Endothelial cell of umbilical vein (primary cell): ENCODE data around the gene WDR7. TPM values are rescaled to one million over a fixed set of nuclear protein-coding genes. Genes with fewer than 3 reads are reported as not detected.

Source experiments
- BruUV-seq: library from RNA; stranded (reverse); fragments of 400-500 nt; replicated peaks from 2 replicates; lab custom pipeline; 2021; lab: Mats Ljungman, UMichigan
- CTCF ChIA-PET: fragments of 300-600, 350-600 bp; sonication (Branson Sonifier 250); formaldehyde crosslinking; loops from one replicate; lab custom pipeline; 2021; ENCODE audit warnings: antibody characterized with exemption, inconsistent platforms; lab: Charles Lee
- POLR2A ChIA-PET: fragments of 300-600, 350-600 bp; sonication (Branson Sonifier 250); formaldehyde crosslinking; loops from one replicate; lab custom pipeline; 2021; ENCODE audit warnings: antibody characterized with exemption, inconsistent platforms; lab: Charles Lee
- DNase-seq: peaks from one replicate; pipeline ENCODE4 v3.0.0-alpha.2; 2011; ENCODE audit warnings: low read depth, low spot score
- FAIRE-seq: peaks from 2 replicates; lab custom pipeline; 2011; peaks lifted over from hg19 to GRCh38; lab: Jason Lieb, UNC
- H2AFZ ChIP-seq: 2 replicates; pipeline ENCODE4 v1.6.0; 2012; ENCODE audit warnings: low read depth, low read length, control low read depth, inconsistent platforms
- H3K27ac ChIP-seq: 2 replicates; pipeline ENCODE4 v1.5.1; 2011; ENCODE audit warnings: low read depth, mild to moderate bottlenecking, control low read depth, low read length, moderate library complexity; ENCODE audit not compliant: insufficient read depth
- H3K27me3 ChIP-seq, 2 experiments: 2 replicates each; pipeline versions ENCODE4 v1.6.0 to v1.6.1; 2011; ENCODE audit warnings: low read length in 2 of 2, mixed read lengths in 1 of 2; ENCODE audit not compliant: control insufficient read depth in 2 of 2, insufficient read depth in 2 of 2
- H3K36me3 ChIP-seq, 2 experiments: 2 replicates in 1 of 2; 3 replicates in 1 of 2; pipeline ENCODE4 v1.5.1; 2011; ENCODE audit warnings: low read length in 2 of 2, mild to moderate bottlenecking in 1 of 2, moderate library complexity in 1 of 2; ENCODE audit not compliant: control insufficient read depth in 2 of 2, insufficient read depth in 2 of 2; ENCODE audit errors: extremely low read depth in 1 of 2
- H3K4me1 ChIP-seq: 3 replicates; pipeline ENCODE4 v1.5.1; 2011; ENCODE audit warnings: mild to moderate bottlenecking, low read length; ENCODE audit not compliant: control insufficient read depth, insufficient read depth; ENCODE audit errors: extremely low read depth
- H3K4me2 ChIP-seq: 2 replicates; pipeline ENCODE4 v1.6.1; 2011; ENCODE audit warnings: low read length, control low read depth, mixed read lengths; ENCODE audit not compliant: insufficient read depth
- H3K4me3 ChIP-seq, 3 experiments: fragments of 200-600 bp in 1 of 3; sonication (generic), shearing (Covaris generic) in 1 of 3; replicated peaks in 1 of 3; 2 replicates each; pipeline ENCODE4 v1.5.1; 2011 to 2016; ENCODE audit warnings: control low read depth in 3 of 3, low read length in 3 of 3, mild to moderate bottlenecking in 2 of 3, inconsistent platforms in 1 of 3, low read depth in 1 of 3, moderate library complexity in 1 of 3; ENCODE audit not compliant: insufficient read depth in 1 of 3
- H3K79me2 ChIP-seq: 2 replicates; pipeline ENCODE4 v1.6.0; 2012; ENCODE audit warnings: low read length, inconsistent platforms; ENCODE audit not compliant: control insufficient read depth, insufficient read depth
- H3K9ac ChIP-seq: replicated peaks from 2 replicates; pipeline ENCODE3; 2011; ENCODE audit warnings: low read length, control low read depth; ENCODE audit not compliant: insufficient read depth; ENCODE audit errors: extremely low read depth
- H3K9me1 ChIP-seq: replicated peaks from 3 replicates; pipeline ENCODE4 v1.6.0; 2011; ENCODE audit warnings: mild to moderate bottlenecking, low read length; ENCODE audit not compliant: control insufficient read depth, insufficient read depth; ENCODE audit errors: extremely low read depth
- H3K9me3 ChIP-seq: replicated peaks from 2 replicates; pipeline ENCODE4 v1.5.1; 2012; ENCODE audit warnings: low read length, inconsistent platforms; ENCODE audit not compliant: control insufficient read depth, insufficient read depth
- H4K20me1 ChIP-seq: replicated peaks from 2 replicates; pipeline ENCODE3; 2011; ENCODE audit warnings: mild to moderate bottlenecking, low read length; ENCODE audit not compliant: control insufficient read depth, insufficient read depth; ENCODE audit errors: extremely low read depth
- EZH2 ChIP-seq: IDR thresholded peaks from 2 replicates; pipeline ENCODE4 v1.6.1; 2012; ENCODE audit warnings: borderline replicate concordance, low read depth, mild to moderate bottlenecking, moderate library complexity, low read length, inconsistent platforms; ENCODE audit not compliant: severe bottlenecking
- FOS ChIP-seq: IDR thresholded peaks from 2 replicates; pipeline ENCODE4 v1.6.1; 2011; ENCODE audit warnings: mild to moderate bottlenecking, low read length, moderate library complexity, borderline replicate concordance; ENCODE audit not compliant: insufficient read depth
- GATA2 ChIP-seq: IDR thresholded peaks from 2 replicates; pipeline ENCODE4 v1.7.0; 2011; ENCODE audit warnings: low read depth, mild to moderate bottlenecking, moderate library complexity, mixed read lengths, low read length; ENCODE audit not compliant: insufficient read length, insufficient read depth
- JUN ChIP-seq: IDR thresholded peaks from 2 replicates; pipeline ENCODE4 v1.6.1; 2011; ENCODE audit warnings: borderline replicate concordance, low read depth; ENCODE audit not compliant: insufficient read length, insufficient read depth
- MYC ChIP-seq: IDR thresholded peaks from one replicate; pipeline ENCODE4 v1.6.1; 2011; ENCODE audit warnings: mild to moderate bottlenecking, low read depth, low read length
- POLR2A ChIP-seq: IDR thresholded peaks from 2 replicates; pipeline ENCODE4 v1.6.1; 2012; ENCODE audit warnings: low read depth, mild to moderate bottlenecking, control low read depth, low read length
- POLR2AphosphoS5 ChIP-seq: IDR thresholded peaks from 2 replicates; pipeline ENCODE4 v1.6.1; 2012; ENCODE audit warnings: low read depth, mild to moderate bottlenecking, control low read depth, low read length, moderate library complexity; ENCODE audit not compliant: insufficient read depth
- dilution Hi-C: fragments of 300-500 bp; cut with MboI; formaldehyde crosslinking; loops from one replicate; pipeline ENCODE4 v1.15.0; 2019; ENCODE audit warnings: low sequenced_read_pairs; ENCODE audit not compliant: extremely low pct_ligation_motif_present
- intact Hi-C: fragments of 100-400 bp; cut with micrococcal nuclease; formaldehyde crosslinking; loops from one replicate; pipeline ENCODE4 v1.10.0; 2022
- polyA plus RNA-seq, 4 experiments: library from polyadenylated mRNA; depleted of rRNA in 3 of 4; stranded (reverse) in 3 of 4; unstranded in 1 of 4; fragments of >200 nt; gene quantifications; 2 replicates each; pipeline versions ENCODE4 v1.2.1 to v1.2.3, GENCODE V29; 2011 to 2012; ENCODE audit warnings: missing spikeins in 1 of 4
- total RNA-seq: library from RNA; stranded (reverse); gene quantifications from 2 replicates; pipeline ENCODE4 v1.2.3, GENCODE V29; 2021
- TF ChIP-seq, protein P1 (sequence below): IDR thresholded peaks from 2 replicates; pipeline ENCODE4 v1.6.1; 2011; ENCODE audit not compliant: insufficient read depth, insufficient read length
- TF ChIP-seq, protein P2 (sequence below), 2 donors: IDR thresholded peaks; 1 replicate in 1 of 2; 2 replicates in 1 of 2; pipeline ENCODE4 v1.5.1; 2011; ENCODE audit warnings: low read length in 2 of 2, mild to moderate bottlenecking in 2 of 2, moderate library complexity in 2 of 2, control low read depth in 1 of 2, inconsistent platforms in 1 of 2, low read depth in 1 of 2; ENCODE audit not compliant: insufficient read depth in 1 of 2; ENCODE audit errors: extremely low read depth in 1 of 2

The WDR7 gene
- total and polyA plus RNA-seq, 2 donors (not counting 3 experiments of a cell fraction or from before 2014, with no cell fraction given): 5.9 to 19.0 TPM

DNA sequence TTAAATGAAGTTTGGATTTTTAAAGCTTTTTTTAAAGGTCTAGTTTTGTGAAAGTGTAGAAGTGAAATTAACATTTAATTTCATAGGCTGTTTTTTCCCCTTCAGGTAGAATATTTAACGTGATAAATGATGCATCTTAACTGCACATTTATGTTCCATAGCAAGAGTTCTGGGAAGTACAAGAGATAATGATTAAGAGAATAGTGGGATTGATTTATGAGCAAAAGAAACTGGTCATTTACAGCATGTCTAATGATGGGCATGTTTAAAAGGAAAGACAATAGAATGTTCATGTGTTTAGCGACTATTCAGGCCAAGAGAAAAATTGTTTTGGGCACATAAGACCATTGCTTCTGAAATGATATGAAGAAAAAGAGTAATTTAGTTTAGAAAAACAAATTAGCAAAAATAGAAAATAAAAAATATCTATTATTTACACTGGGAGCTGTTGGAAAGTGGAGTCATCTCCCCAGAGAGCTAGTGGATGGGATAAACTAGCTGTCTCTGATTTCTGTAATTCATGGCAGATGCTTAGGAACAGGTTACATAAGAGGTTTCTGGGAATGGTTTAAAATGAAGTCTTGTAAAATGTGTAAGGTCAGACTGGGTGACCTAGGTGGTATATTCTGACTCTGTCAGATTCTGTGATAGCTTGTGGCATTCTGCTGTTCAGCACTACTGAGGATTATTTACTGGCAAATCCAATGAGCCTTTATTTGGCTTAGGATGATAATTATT, 60.7 kb downstream of the WDR7 start:
- FAIRE-seq (no peak), DNase-seq (no peak)
- dilution Hi-C loops (no loop called here), intact Hi-C loops (no loop called here)
- H3K36me3 ChIP-seq: no peaks in the 10 kb centered on the region
- H3K9ac ChIP-seq: no peak overlapping the region
- TF ChIP-seq JUN (no peak), MYC (no peak)
- TF ChIP-seq, protein P1, sequence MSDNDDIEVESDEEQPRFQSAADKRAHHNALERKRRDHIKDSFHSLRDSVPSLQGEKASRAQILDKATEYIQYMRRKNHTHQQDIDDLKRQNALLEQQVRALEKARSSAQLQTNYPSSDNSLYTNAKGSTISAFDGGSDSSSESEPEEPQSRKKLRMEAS: no peak
- no peaks in the 10 kb centered on the region for H3K4me1 ChIP-seq
- no peak overlapping the region for H2AFZ ChIP-seq
- POLR2A ChIA-PET: no interaction called here
- H3K27me3 ChIP-seq: no peaks in the 10 kb centered on the region
- H3K9me1 ChIP-seq: no peaks in the 10 kb centered on the region
- H3K79me2 ChIP-seq: no peaks in the 10 kb centered on the region
- no TSS peak for BruUV-seq
- no peak overlapping the region for H3K4me3 ChIP-seq
- CTCF ChIA-PET: interaction anchor here (1.5 to 2.2 kb wide), 2 partner anchors 9 to 12 kb away, joined by 4 to 11 read pairs; no protein-coding TSS in a partner anchor
- no peak overlapping the region for H3K4me2 ChIP-seq
- H3K27ac ChIP-seq: no peak overlapping the region
- no peaks in the 10 kb centered on the region for H3K9me3 ChIP-seq
- no peaks in the 10 kb centered on the region for H4K20me1 ChIP-seq

DNA sequence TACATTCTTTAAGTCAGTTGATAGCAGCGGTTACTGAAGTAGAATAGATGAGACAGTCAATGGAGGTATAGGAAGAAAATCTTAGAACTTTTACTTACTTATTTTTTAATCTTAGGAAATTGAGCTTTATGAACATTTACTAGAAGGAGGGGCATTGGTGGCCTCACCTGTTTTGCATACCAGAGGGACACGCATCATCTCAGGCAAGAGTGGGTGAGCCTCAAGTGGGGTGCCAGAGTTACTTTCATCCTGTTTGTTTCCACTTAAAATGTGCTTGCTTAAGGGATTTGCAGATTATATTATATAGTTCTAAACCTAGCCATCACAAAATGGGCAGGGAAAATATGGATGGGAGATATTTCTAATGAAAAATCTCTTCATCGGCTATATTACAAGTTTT, 61.6 kb downstream of the WDR7 start:
- Histone ChIP-seq H3K4me1 (no peaks in the 10 kb centered on the region), H3K4me2 (no peak overlapping the region), H3K27me3 (no peaks in the 10 kb centered on the region), H3K9ac (no peak overlapping the region), H3K9me1 (no peaks in the 10 kb centered on the region), H4K20me1 (no peaks in the 10 kb centered on the region), H2AFZ (no peak overlapping the region), H3K9me3 (no peaks in the 10 kb centered on the region), H3K36me3 (no peaks in the 10 kb centered on the region), H3K4me3 (no peak overlapping the region), H3K79me2 (no peaks in the 10 kb centered on the region), H3K27ac (no peak overlapping the region)
- no peak for TF ChIP-seq POLR2A
- TF ChIP-seq EZH2: no peak
- TF ChIP-seq FOS: no peak
- TF ChIP-seq MYC: no peak
- no peak for TF ChIP-seq POLR2AphosphoS5
- TF ChIP-seq, protein P1: no peak
- no peak for TF ChIP-seq GATA2
- no peak for TF ChIP-seq JUN
- TF ChIP-seq, protein P2, sequence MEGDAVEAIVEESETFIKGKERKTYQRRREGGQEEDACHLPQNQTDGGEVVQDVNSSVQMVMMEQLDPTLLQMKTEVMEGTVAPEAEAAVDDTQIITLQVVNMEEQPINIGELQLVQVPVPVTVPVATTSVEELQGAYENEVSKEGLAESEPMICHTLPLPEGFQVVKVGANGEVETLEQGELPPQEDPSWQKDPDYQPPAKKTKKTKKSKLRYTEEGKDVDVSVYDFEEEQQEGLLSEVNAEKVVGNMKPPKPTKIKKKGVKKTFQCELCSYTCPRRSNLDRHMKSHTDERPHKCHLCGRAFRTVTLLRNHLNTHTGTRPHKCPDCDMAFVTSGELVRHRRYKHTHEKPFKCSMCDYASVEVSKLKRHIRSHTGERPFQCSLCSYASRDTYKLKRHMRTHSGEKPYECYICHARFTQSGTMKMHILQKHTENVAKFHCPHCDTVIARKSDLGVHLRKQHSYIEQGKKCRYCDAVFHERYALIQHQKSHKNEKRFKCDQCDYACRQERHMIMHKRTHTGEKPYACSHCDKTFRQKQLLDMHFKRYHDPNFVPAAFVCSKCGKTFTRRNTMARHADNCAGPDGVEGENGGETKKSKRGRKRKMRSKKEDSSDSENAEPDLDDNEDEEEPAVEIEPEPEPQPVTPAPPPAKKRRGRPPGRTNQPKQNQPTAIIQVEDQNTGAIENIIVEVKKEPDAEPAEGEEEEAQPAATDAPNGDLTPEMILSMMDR (IDR thresholded peaks at IDR 0.05; ENCODE audit: extremely low read depth in 1 of 2, insufficient read depth in 1 of 2, low read depth in 1 of 2, low read length in 2 of 2): no peak
- BruUV-seq: no TSS peak
- ChIA-PET CTCF (interaction anchor here (2.2 kb wide), 1 partner anchor 10 kb away, joined by 11 read pairs; no protein-coding TSS in a partner anchor), POLR2A (no interaction called here)
- no peak for DNase-seq
- intact Hi-C loops (no loop called here), dilution Hi-C loops (no loop called here)
- FAIRE-seq: no peak
